HEK293 (cell line): ENCODE data around the gene FLNC.

Source experiments
- CTCF ChIA-PET: fragments of 350-600 bp; formaldehyde crosslinking; extraction: SDS; loops from one replicate; lab custom pipeline; 2021; ENCODE audit warnings: antibody characterized with exemption; lab: Yijun Ruan, JAX
- POLR2A ChIA-PET: fragments of 300-600 bp; formaldehyde crosslinking; extraction: SDS; loops from one replicate; lab custom pipeline; 2020; ENCODE audit warnings: antibody characterized with exemption, inconsistent platforms; lab: Yijun Ruan, JAX
- H3K27ac ChIP-seq: fragments of 200-500 bp; sonication (Bioruptor generic); 2 replicates; pipeline ENCODE4 v1.5.1; 2014; ENCODE audit warnings: low read depth, low read length, control low read depth, inconsistent platforms; ENCODE audit errors: extremely low read depth
- H3K36me3 ChIP-seq, 2 experiments: fragments of 200-500 bp in 1 of 2; sonication (Bioruptor generic) in 1 of 2; 1 replicate in 1 of 2; 2 replicates in 1 of 2; pipeline ENCODE4 v1.5.1; 2014 to 2017; ENCODE audit warnings: inconsistent platforms in 2 of 2, low read length in 2 of 2; ENCODE audit not compliant: control insufficient read depth in 2 of 2, insufficient read depth in 1 of 2
- H3K4me1 ChIP-seq: fragments of 200-500 bp; sonication (Bioruptor generic); 2 replicates; pipeline ENCODE4 v1.5.1; 2014; ENCODE audit warnings: mild to moderate bottlenecking, low read length, inconsistent platforms; ENCODE audit not compliant: control insufficient read depth, insufficient read depth
- H3K4me3 ChIP-seq: 2 replicates; pipeline ENCODE4 v1.5.1; 2011; ENCODE audit warnings: low read depth, mild to moderate bottlenecking, control low read depth, low read length, moderate library complexity
- H3K9me3 ChIP-seq: fragments of 200-500 bp; sonication (Bioruptor generic); 2 replicates; pipeline ENCODE4 v1.5.1; 2014; ENCODE audit warnings: low read depth, low read length, inconsistent platforms; ENCODE audit not compliant: control insufficient read depth, insufficient read depth
- BCL11A ChIP-seq: fragments of 450-650 bp; formaldehyde crosslinking; IDR thresholded peaks from 2 replicates; pipeline ENCODE4 v1.5.1; 2016; ENCODE audit warnings: low read depth, missing biosample characterization, missing genetic modification characterization
- BCL6B ChIP-seq: fragments of 450-650 bp; formaldehyde crosslinking; IDR thresholded peaks from 2 replicates; pipeline ENCODE4 v1.5.1; 2017; ENCODE audit warnings: missing biosample characterization, missing genetic modification characterization
- KLF1 ChIP-seq: fragments of 450-650 bp; formaldehyde crosslinking; IDR thresholded peaks from 2 replicates; pipeline ENCODE4 v1.5.1; 2016; ENCODE audit warnings: missing biosample characterization, missing genetic modification characterization
- KLF16 ChIP-seq: fragments of 450-650 bp; formaldehyde crosslinking; IDR thresholded peaks from 2 replicates; pipeline ENCODE4 v1.5.1; 2017; ENCODE audit warnings: missing biosample characterization, missing genetic modification characterization
- KLF7 ChIP-seq: fragments of 450-650 bp; formaldehyde crosslinking; IDR thresholded peaks from 2 replicates; pipeline ENCODE4 v1.5.1; 2016; ENCODE audit warnings: missing biosample characterization, missing genetic modification characterization, borderline replicate concordance
- KLF8 ChIP-seq: fragments of 450-650 bp; formaldehyde crosslinking; IDR thresholded peaks from 2 replicates; pipeline ENCODE4 v1.5.1; 2016; ENCODE audit warnings: missing biosample characterization, missing genetic modification characterization
- SCRT1 ChIP-seq: fragments of 450-650 bp; formaldehyde crosslinking; IDR thresholded peaks from 2 replicates; pipeline ENCODE4 v1.5.1; 2016; ENCODE audit warnings: missing biosample characterization, missing genetic modification characterization, borderline replicate concordance
- ZFHX2 ChIP-seq: fragments of 450-650 bp; formaldehyde crosslinking; conservative IDR thresholded peaks from 2 replicates; pipeline ENCODE4 v1.5.1; 2016; ENCODE audit warnings: missing biosample characterization, missing genetic modification characterization
- ZFP69B ChIP-seq: fragments of 450-650 bp; formaldehyde crosslinking; IDR thresholded peaks from 2 replicates; pipeline ENCODE4 v1.5.1; 2016; ENCODE audit warnings: missing biosample characterization, missing genetic modification characterization
- ZNF133 ChIP-seq: fragments of 450-650 bp; formaldehyde crosslinking; IDR thresholded peaks from 2 replicates; pipeline ENCODE4 v1.5.1; 2016; ENCODE audit warnings: missing biosample characterization, missing genetic modification characterization
- ZNF146 ChIP-seq: fragments of 450-650 bp; formaldehyde crosslinking; IDR thresholded peaks from 2 replicates; pipeline ENCODE4 v1.5.1; 2016; ENCODE audit warnings: missing biosample characterization, missing genetic modification characterization
- ZNF2 ChIP-seq: fragments of 450-650 bp; formaldehyde crosslinking; IDR thresholded peaks from 2 replicates; pipeline ENCODE4 v1.5.1; 2016; ENCODE audit warnings: missing biosample characterization, missing genetic modification characterization
- ZNF202 ChIP-seq: fragments of 450-650 bp; formaldehyde crosslinking; IDR thresholded peaks from 2 replicates; pipeline ENCODE4 v1.5.1; 2016; ENCODE audit warnings: missing biosample characterization, missing genetic modification characterization, borderline replicate concordance
- ZNF274 ChIP-seq, 2 experiments: fragments of 200-500 bp in 1 of 2; fragments of 450-650 bp in 1 of 2; sonication (Bioruptor generic) in 1 of 2; formaldehyde crosslinking in 1 of 2; IDR thresholded peaks; 2 replicates each; pipeline versions ENCODE4 v1.5.1 to v1.6.1; 2014 to 2016; ENCODE audit warnings: borderline replicate concordance in 1 of 2, inconsistent platforms in 1 of 2, low read length in 1 of 2, missing biosample characterization in 1 of 2, missing genetic modification characterization in 1 of 2
- ZNF341 ChIP-seq: fragments of 450-650 bp; formaldehyde crosslinking; IDR thresholded peaks from 2 replicates; pipeline ENCODE4; 2016; ENCODE audit warnings: low read depth, missing biosample characterization, missing genetic modification characterization
- ZNF362 ChIP-seq: fragments of 450-650 bp; formaldehyde crosslinking; IDR thresholded peaks from 2 replicates; pipeline ENCODE4 v1.5.1; 2016; ENCODE audit warnings: missing biosample characterization, missing genetic modification characterization
- ZNF473 ChIP-seq: fragments of 450-650 bp; formaldehyde crosslinking; IDR thresholded peaks from 2 replicates; pipeline ENCODE4 v1.5.1; 2017; ENCODE audit warnings: missing biosample characterization, missing genetic modification characterization
- ZNF488 ChIP-seq: fragments of 450-650 bp; formaldehyde crosslinking; IDR thresholded peaks from 2 replicates; pipeline ENCODE4 v1.5.1; 2016; ENCODE audit warnings: missing biosample characterization, missing genetic modification characterization
- ZNF521 ChIP-seq: fragments of 450-650 bp; formaldehyde crosslinking; IDR thresholded peaks from 2 replicates; pipeline ENCODE4 v1.5.1; 2017; ENCODE audit warnings: missing biosample characterization, mild to moderate bottlenecking, missing genetic modification characterization
- ZNF580 ChIP-seq: fragments of 450-650 bp; formaldehyde crosslinking; IDR thresholded peaks from 2 replicates; pipeline ENCODE4 v1.5.1; 2016; ENCODE audit warnings: missing biosample characterization, missing genetic modification characterization
- ZNF621 ChIP-seq: fragments of 450-650 bp; formaldehyde crosslinking; IDR thresholded peaks from 2 replicates; pipeline ENCODE4 v1.5.1; 2017; ENCODE audit warnings: missing biosample characterization, missing genetic modification characterization
- ZNF645 ChIP-seq: fragments of 450-650 bp; formaldehyde crosslinking; IDR thresholded peaks from 2 replicates; pipeline ENCODE4; 2016; ENCODE audit warnings: missing biosample characterization, missing genetic modification characterization
- ZNF670 ChIP-seq: fragments of 450-650 bp; formaldehyde crosslinking; IDR thresholded peaks from 2 replicates; pipeline ENCODE4 v1.5.1; 2016; ENCODE audit warnings: missing biosample characterization, missing genetic modification characterization, low read depth
- ZSCAN4 ChIP-seq: fragments of 450-650 bp; formaldehyde crosslinking; IDR thresholded peaks from 2 replicates; pipeline ENCODE4 v1.5.1; 2017; ENCODE audit warnings: missing biosample characterization, missing genetic modification characterization

FLNC gene

GRCh38 chr7:128887169-128888038 is 57.2 kb downstream of the FLNC start (continued):
- TF ChIP-seq ZNF488 (peak; percentile 54; the same call in 1 of the 2 replicates), ZNF670 (tag by site-specific recombination) (peak; percentile 73), SCRT1 (tag by site-specific recombination) (0 out of 2 replicates have a peak, but pooled peaks have one; percentile 49), ZNF580 (tag by site-specific recombination) (no peak), ZNF133 (tag by site-specific recombination) (no peak; the same call in 1 of the 2 replicates), ZNF2 (tag by site-specific recombination) (0 out of 2 replicates have a peak, but pooled peaks have one; percentile 27), ZFHX2 (tag by site-specific recombination) (peak; percentile 99), ZNF362 (tag by site-specific recombination) (no peak), KLF1 (tag by site-specific recombination) (peak; percentile 47), ZNF341 (tag by site-specific recombination) (peak; percentile 23; the same call in 1 of the 2 replicates), KLF16 (tag by site-specific recombination) (0 out of 2 replicates have a peak, but pooled peaks have one; percentile 19), KLF8 (tag by site-specific recombination) (peak; percentile 73)

GRCh38 chr7:128888039-128888755 is 58.0 kb downstream of the FLNC start:
- CTCF ChIA-PET, result interaction anchor here (0.6 kb wide), 2 partner anchors 16 to 414 kb away, joined by 4 read pairs; no protein-coding TSS in a partner anchor
- no peak overlapping the region for H3K4me3 ChIP-seq
- no peaks in the 10 kb centered on the region for H3K36me3 ChIP-seq
- no peaks in the 10 kb centered on the region for H3K9me3 ChIP-seq
- H3K4me1 ChIP-seq, result no peaks in the 10 kb centered on the region
- TF ChIP-seq ZNF488, result 0 out of 2 replicates have a peak, but pooled peaks have one; percentile 40
- TF ChIP-seq ZNF521, result 0 out of 2 replicates have a peak, but pooled peaks have one; percentile 81
- no peak for TF ChIP-seq BCL11A
- TF ChIP-seq ZNF202 (tag by site-specific recombination), result no peak
- no peak for TF ChIP-seq KLF7 (tag by site-specific recombination)
- peak; percentile 5; the same call in 1 of the 2 replicates for TF ChIP-seq ZNF473 (tag by site-specific recombination)
- TF ChIP-seq ZNF274 (IDR thresholded peaks at IDR 0.05; ENCODE audit: low read length), result no peak
- 0 out of 2 replicates have a peak, but pooled peaks have one; percentile 38 for TF ChIP-seq ZNF274 (tag by site-specific recombination; IDR thresholded peaks at IDR 0.05; ENCODE audit: borderline replicate concordance)
- 0 out of 2 replicates have a peak, but pooled peaks have one; percentile 2 for TF ChIP-seq ZNF146 (tag by site-specific recombination)
- TF ChIP-seq ZNF621 (tag by site-specific recombination), result peak; percentile 78; the same call in 1 of the 2 replicates
- TF ChIP-seq ZSCAN4 (tag by site-specific recombination), result peak; percentile 77
- TF ChIP-seq ZFP69B (tag by site-specific recombination), result no peak; the same call in 1 of the 2 replicates
- 0 out of 2 replicates have a peak, but pooled peaks have one; percentile 25 for TF ChIP-seq ZNF645 (tag by site-specific recombination)
- 0 out of 2 replicates have a peak, but pooled peaks have one; percentile 5 for TF ChIP-seq BCL6B (tag by site-specific recombination)
- no peak for TF ChIP-seq KLF8 (tag by site-specific recombination)
- H3K27ac ChIP-seq, result no peak overlapping the region
- POLR2A ChIA-PET, result no interaction called here
